ENCODE measurements around the gene KLHL11. TPM values are rescaled to one million over a fixed set of nuclear protein-coding genes. Genes with fewer than 3 reads are reported as not detected.

Gene KLHL11
- total and polyA plus RNA-seq, 10 donors = 0.17 to 25.2 (median 11.0) TPM

GRCh38 chr17:41893384-41893783, 28.2 kb upstream of the KLHL11 start:
- 73 to 96% (median 92%) methylated on average over 3 of the region's 3 CpGs for WGBS, 5 donors
- DNase-seq = no peak
- Histone ChIP-seq H3K4me1 (peaks cover 0 to 19% (median 0%) of the 10 kb centered on the region in 6 donors), H3K4me3 (no peak overlapping the region), H3K9me3 (no peaks in the 10 kb centered on the region), H3K36me3 (peaks cover 3 to 100% (median 92%) of the 10 kb centered on the region in 6 donors), H3K27me3 (replicated peaks in 1 of 7) (no peaks in the 10 kb centered on the region), H3K27ac (no peak overlapping the region)
- intact Hi-C loops (cut with DNase I; ENCODE audit: low total_unique reads) = no loop called here
- TF ChIP-seq POLR2A (IDR thresholded peaks at IDR 0.05) (no peak), POLR2AphosphoS5 (IDR thresholded peaks at IDR 0.05) (no peak), CTCF (IDR thresholded peaks at IDR 0.05 in 8 of 11, conservative IDR thresholded peaks at IDR 0.05 in 3 of 11) (no peak)

GRCh38 chr17:41892021-41892376, 26.8 kb upstream of the KLHL11 start:
- Histone ChIP-seq H3K27me3 (replicated peaks in 1 of 7) (no peaks in the 10 kb centered on the region), H3K4me1 (peaks cover 0 to 15% (median 0%) of the 10 kb centered on the region in 6 donors), H3K27ac (no peak overlapping the region), H3K36me3 (peaks cover 3 to 100% (median 92%) of the 10 kb centered on the region in 6 donors), H3K9me3 (no peaks in the 10 kb centered on the region), H3K4me3 (no peak overlapping the region)
- TF ChIP-seq POLR2AphosphoS5 (IDR thresholded peaks at IDR 0.05) (no peak), CTCF (IDR thresholded peaks at IDR 0.05 in 8 of 11, conservative IDR thresholded peaks at IDR 0.05 in 3 of 11) (no peak), POLR2A (IDR thresholded peaks at IDR 0.05) (no peak)
- 94 to 100% (median 96%) methylated on average over 4 of the region's 4 CpGs for WGBS, 5 donors
- intact Hi-C loops (cut with DNase I; ENCODE audit: low total_unique reads) = no loop called here
- no peak for DNase-seq

- intact Hi-C loops (cut with DNase I; ENCODE audit: low total_unique reads) = no loop called here
- Histone ChIP-seq H3K36me3 (peaks cover 3 to 100% (median 92%) of the 10 kb centered on the region in 6 donors), H3K27me3 (replicated peaks in 1 of 7) (no peaks in the 10 kb centered on the region), H3K27ac (no peak overlapping the region), H3K9me3 (no peaks in the 10 kb centered on the region), H3K4me3 (no peak overlapping the region), H3K4me1 (peaks cover 0 to 15% (median 0%) of the 10 kb centered on the region in 6 donors)
- TF ChIP-seq CTCF (IDR thresholded peaks at IDR 0.05 in 8 of 11, conservative IDR thresholded peaks at IDR 0.05 in 3 of 11) = no peak
- WGBS, 5 donors = 94 to 98% (median 96%) methylated on average over 7 of the region's 7 CpGs
- no peak for DNase-seq
These were observed 26.2 kb upstream of the KLHL11 start for GRCh38 chr17:41891135-41892020.

- no peak for DNase-seq
- intact Hi-C loops (cut with DNase I; ENCODE audit: low total_unique reads) = no loop called here
- H3K4me3 ChIP-seq = no peak overlapping the region
- peaks cover 4 to 100% (median 96%) of the 10 kb centered on the region in 6 donors for H3K36me3 ChIP-seq
- H3K4me1 ChIP-seq = peaks cover 0 to 7% (median 0%) of the 10 kb centered on the region in 6 donors
- no peak for TF ChIP-seq CTCF (IDR thresholded peaks at IDR 0.05 in 8 of 11, conservative IDR thresholded peaks at IDR 0.05 in 3 of 11)
- no peaks in the 10 kb centered on the region for H3K9me3 ChIP-seq
- no peaks in the 10 kb centered on the region for H3K27me3 ChIP-seq (replicated peaks in 1 of 7)
- no peak overlapping the region for H3K27ac ChIP-seq
- WGBS, 5 donors = 83 to 90% (median 84%) methylated on average over 6 of the region's 6 CpGs
These were observed 23.2 kb upstream of the KLHL11 start for GRCh38 chr17:41888332-41888965.

All from spleen (tissue), 11 donors.